ENCODE results near the gene TUBB2A.

Gene TUBB2A

DNA sequence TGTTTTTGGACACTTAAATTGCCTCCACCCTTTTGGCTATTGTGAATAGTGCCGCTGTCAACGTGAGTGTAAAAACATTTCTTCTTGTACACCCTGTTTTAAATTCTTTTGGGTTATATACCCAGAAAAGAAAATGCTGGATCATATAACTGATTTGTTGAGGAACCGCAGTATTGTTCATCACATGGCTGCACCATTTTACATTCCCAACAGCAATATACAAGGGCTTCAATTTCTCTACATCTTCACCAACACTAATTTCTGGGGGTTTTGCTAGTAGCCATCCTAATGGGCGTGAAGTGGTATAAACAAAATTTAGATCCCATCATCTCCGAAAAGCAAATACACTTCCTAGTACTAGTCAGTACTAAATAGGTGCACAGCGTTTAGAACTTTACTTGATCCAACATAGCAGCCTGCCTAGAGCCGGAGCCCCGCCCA is 39.4 kb downstream of the TUBB2A start:
- DNase-seq, result no peak

DNA sequence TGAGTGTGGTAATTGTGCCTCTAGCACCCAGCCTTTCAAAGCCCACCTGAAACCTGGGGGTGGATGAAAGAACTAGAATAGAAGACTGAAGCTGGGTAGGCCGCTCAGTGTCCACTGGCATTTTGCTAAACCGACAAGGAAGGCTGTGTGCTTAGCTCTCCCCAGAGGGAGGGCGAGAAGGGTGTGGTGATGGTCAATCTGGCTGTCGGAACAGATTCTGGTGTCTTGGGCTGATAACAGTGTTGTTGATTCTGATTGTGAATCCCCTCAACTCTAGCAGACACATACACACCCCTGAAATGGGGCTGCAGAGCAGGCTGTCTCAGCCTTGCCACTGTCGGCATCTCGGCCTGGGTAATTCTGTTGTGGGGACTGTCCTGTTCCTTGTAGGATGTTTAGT is 43.0 kb downstream of the TUBB2A start:
- DNase-seq, result no peak

DNA sequence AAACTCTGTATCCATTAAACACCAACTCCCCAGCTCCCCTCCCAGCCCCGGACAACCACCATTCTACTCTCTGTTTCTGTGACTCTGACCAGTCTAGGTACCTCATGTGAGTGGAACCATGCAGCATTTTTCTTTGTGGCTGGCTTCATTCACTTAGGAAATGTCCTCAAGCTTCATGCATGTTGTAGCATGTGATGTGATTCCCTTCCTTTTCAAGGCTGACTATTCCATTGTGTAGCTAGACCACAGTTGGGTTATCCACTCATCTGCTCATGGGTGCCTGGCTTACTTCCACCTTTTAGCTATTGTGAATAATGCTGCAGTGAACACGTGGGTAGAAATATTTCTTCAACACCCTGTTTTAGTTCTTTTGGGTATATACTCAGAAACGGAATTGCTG is 47.6 kb downstream of the TUBB2A start:
- no peak for DNase-seq

DNA sequence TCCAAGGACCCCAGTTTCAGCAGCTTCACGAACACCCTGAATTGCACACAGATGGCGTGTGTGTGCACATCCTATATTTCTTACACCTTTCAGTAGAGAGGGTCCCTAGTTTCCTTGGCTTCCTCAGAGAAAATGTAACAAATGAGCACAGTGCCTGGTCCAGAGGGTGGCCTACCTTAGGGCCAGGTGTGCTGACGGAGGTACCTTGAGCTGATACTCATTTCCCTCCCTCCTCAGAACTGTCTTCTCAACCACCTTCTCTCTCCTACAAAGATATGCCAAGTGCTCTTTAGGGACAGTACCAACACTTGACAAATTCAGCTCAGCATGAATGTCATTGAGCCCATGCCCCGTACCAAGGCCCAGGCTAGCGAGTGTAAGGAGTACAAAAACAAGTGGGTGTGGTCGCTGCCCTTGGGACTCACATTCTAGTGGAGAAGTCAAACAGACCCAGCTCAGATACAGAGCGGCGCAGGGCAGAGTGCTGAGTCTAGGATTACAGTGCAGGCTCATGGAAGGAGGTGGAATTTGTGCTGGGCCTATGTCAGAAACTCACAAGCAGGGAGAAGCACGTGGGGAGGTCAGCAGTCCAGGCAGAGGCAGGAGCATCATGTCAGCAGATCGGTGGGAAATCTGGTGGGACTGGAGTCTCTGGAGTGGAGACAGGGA is 48.5 kb downstream of the TUBB2A start:
- DNase-seq, result no peak

Data from GOT3 (cell line).